HuH-7.5 (cell line): ENCODE data around the gene MEF2C.

Experiments used
- DNase-seq: peaks from one replicate; pipeline ENCODE4 v3.0.0; 2011; ENCODE audit warnings: low spot score

MEF2C gene

DNA sequence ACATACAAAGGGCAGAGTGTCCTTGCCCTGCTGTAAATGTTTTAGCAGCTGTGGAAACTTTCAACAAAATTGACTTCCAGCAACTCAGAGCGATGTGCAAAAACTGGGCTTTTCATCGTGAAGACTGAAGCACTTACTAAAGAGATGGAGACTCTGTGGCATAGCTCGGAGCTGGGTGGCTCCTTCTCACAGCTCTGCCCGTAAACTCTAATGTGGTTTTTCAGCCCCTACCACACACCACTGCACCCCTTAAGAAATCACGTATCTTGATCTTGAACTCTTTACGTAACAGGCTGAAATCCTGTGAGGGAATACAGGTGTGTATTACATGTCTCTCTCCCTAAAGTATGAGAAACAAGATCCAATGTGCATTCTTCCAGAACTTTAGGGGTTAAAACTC, 124.4 kb downstream of the MEF2C start:
- DNase-seq: no peak

DNA sequence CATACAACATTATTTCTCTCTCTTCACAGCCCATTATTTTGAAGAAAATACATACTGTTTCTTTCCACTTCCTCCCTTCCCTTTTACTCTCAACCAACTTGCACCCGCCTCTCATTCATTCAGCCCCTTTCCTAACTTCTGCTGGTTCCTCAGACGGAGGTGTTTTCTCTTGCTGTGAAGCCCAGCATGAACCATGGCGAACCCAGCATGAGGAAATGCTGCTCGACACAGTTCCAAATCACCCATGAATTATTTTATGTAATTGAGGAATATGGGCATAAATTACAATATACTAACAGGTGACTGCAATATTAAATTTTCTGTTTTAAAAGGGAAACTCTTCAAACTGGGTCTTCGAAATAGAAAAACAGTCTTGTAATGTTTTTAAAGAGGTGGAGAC, 124.8 kb downstream of the MEF2C start:
- no peak for DNase-seq

DNA sequence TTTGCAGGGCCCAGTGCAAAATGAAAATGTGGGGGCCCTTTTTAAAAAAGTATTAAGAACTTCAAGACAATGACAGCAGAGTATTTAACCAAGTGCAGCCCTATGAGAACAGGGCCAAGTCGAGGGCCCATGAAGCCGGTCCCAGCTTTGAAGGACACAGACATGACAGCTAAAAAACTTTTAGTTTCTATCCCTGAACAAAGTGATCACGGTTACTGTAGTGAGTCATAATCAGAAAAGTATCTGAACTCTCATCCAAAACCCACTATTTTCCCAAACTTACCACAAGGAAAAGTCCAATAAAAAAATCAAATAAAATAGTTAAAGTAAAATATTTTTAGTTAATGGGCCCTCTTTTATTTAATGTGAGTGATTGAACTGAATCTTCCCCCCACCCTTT, 126.0 kb downstream of the MEF2C start:
- no peak for DNase-seq

DNA sequence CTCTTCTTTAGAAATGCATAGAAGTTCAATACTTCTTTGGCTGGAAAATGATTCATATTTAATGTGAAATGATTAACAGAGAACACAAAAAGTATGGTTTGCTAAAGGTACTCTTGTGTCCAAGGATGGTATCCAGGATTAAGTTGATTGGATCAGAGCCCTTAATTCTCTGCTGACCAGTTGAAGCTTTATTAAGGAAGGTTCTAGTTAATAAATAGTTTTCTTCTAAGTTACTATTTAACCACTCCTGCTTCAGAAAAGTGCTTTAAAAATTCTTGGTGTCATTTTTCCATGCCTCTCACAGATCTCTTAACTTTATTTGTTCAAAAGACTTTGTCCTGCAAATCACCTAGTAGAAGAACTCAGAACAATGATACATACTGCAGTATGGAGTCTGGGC, 134.3 kb downstream of the MEF2C start:
- DNase-seq: no peak

DNA sequence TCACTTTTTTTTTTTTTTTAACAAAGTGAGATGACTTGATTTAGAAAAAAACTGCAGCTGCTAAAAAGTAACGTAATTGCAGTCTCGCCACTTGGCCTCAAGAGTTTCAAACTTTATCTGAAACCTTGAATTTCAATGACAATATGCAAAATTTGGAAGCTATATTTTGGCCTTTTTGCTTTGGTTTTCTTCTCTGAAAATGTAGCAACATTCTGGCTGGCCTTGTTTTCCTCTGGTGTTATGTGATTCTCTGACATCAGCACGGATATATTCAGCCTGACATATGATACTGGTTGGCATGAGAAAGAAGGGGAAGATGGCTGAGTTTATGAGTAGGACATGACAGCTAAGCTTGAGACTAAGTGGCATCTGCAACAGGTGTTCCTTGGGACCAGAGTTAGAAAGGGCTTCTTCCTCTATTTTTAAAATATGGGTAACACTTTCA, 136.5 kb downstream of the MEF2C start:
- no peak for DNase-seq

DNA sequence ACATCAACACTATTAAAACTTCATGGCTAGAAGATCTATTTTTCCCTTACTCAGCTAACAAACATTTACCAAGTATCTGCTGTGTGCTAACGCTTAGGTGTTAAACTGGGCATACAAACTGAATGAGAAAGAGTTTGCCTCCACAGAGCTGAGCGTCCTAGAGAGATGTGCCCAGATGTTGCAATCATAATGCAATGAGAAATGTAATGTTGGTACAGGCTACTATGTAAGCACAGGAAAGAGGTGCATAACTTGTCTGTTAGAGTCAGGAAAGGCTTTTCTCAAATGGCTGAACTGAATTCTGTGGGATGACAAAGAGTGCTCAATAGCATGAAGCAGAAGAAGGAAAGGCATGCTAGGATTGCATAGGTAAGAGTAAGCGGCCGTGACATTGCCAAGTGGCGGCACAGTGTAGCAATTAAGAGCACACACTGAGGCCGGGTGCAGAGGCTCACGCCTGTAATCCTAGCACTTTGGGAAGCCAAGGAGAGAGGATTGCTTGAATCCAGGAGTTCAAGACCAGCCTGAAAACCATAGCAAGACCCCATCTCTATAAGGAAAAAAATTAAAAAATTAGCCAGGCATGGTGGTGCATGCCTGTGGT, 137.8 kb downstream of the MEF2C start:
- DNase-seq: peak; percentile 7

DNA sequence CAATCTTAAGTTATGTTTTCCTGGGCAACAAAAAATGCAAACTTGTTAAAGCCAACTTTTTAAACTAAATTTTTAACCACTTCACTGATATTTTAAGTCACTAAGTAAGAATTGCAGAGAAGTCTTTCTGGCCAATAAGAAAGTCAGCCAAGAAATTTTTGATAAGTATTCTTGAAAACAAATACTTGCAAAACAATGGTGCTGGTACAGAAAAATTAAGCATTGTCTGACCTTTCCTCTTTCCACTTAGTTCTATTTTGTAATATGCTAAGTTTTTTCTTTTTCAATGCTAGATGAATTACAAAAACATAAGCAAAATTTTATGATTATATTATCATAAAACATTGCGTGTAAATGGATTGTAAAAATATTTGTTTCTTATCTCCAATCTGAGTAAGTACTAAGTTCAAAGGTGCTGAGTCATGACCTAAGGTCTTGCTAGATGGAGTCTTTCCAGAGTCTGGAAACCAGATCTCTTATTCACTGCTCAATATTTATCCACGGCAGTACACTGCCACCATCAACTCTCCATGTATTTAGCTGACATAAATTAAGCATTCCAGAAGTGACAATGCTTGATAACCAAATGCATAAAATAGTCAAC, 139.7 kb downstream of the MEF2C start:
- DNase-seq: no peak

DNA sequence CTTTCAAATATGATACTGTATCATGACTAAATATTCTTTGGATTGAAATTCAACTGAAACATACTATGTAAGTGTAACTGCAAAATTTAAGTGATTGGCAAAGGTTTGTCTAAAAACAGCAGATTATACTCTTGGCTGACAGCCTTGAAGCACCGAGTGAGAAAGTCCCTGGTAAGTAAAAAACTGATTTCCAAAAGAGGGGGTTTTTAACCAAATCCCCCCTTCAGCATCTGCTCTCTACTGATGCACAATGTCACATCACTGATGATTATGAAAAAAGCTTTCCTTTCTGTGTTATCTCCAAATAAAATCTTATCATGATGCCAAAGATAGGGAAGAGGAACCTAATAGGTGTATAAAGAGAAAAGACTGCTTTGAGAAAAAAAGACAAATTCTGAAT, 141.0 kb downstream of the MEF2C start:
- no peak for DNase-seq

DNA sequence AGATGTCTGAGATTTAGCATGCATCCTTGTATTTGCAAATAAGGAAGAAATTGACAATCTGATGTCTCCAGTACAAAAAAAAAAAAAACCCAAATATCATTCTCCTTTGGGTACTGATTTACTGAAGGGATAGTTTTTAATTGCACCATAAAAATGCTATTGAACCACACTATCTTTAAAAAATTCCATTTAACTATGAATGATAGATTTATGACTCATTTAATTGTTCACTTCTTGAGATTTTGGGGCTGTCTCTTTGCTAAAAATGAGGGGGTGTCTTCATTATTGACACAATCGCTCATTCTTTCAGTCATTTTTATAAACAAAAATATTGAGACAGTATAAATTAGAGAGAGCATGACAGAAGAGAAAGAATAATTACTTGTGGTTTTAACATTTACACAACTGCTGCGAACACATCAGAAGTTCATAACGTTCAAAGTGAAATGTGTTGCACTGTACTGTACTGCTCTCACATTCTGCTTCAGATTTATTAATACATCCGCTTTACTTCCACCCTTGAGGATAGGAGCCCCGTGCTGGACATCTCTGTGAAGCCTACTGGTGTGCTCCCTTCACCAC, 142.3 kb downstream of the MEF2C start:
- DNase-seq: no peak

DNA sequence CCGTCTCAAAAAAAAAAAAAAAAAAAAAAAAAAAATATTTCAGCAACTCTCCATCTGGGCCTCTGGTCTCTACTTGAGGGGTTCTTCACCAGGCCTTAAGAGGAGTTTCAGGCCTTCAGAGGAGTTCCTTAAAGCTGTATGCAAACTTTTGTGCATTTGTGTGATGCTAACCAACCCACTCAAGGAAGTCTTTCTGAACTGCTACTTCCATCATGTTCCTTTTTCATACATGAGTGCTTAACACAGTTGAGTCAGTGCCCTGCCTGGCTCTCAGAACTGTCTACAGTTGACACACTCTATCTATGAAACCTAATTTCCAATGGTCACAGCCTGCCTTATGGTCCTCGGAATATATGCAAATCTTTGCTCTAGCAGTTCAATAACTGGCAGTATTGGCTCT, 146.5 kb downstream of the MEF2C start:
- no peak for DNase-seq

DNA sequence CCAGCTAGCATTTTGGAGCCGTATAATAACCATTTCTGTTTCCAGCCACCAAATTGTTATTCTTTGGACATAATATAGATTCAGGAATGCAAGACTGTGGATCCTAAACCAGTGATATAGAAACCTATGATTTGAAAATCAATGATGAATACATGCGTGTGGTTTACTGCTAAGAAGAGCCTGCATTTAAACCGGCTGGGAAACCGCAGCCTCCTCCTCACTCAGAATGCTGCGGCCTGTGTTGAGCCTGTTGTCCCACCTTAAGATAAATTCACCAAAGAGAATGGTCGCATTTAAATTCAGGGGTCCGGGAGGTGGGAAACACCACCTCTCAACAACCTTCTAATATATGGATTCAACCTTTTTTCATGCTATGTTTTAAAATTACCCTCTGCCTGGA, 148.0 kb downstream of the MEF2C start:
- DNase-seq: no peak

DNA sequence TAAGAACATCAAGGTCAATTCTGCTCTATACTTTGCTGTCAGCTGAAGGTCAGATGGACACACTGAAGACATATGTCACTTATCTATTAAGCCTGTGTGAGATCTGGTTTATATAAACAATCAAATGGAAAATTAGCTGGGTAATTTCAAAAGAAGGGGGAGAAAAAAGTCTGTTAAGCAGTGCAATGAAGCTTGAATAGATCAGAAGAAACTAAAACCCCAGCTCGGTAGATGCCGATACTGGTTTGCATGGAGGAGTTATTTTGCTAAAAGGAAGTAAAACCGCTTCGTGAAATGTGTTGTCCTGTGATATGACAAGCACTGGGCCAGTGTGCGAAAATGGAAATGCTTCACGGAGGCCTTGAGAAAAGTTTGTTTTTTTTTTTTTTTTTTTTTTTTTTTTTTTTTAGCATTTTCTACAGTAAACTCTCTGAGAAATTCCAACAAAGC, 148.8 kb downstream of the MEF2C start:
- DNase-seq: no peak

DNA sequence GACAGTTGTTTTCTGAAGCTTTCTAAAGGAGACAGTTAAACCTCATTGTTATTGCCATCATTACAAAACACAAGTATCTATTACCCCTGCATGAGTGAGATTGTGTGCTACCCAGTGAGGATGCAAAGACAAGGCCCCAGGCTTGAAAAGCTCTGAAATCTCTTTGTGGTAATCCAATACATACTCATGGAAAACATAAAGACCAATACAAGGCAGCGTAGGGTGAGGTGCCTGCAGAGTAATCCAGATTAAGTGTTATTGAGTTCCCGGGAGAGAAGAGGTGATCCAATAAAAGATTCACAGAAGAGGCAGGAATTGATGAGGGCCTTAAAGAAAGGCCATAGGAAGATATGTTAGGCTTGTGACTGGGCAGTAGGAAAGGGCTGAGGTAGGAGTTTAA, 150.1 kb downstream of the MEF2C start:
- DNase-seq: no peak

DNA sequence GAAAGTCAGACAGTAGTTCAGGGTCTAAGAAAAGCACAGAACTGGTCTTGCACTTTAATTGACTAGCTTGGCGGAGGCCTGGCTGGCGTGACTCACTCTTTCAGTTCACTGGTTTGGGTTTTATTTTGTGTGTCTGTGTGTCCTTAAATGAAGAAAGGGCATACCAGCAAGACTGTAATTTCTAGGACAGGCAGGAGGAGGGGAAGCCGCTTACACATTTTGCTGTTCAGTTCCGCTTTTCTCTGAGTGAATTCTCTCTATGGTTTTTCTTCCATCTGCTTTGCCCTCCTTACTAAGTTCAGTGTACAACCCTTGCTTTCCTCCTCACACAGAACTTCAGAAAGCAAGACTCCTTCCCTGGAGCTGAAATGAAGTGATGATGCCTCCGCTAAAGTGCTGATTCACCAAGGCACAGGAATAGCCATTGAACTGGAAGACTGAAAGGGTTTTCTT, 150.8 kb downstream of the MEF2C start:
- DNase-seq: no peak

DNA sequence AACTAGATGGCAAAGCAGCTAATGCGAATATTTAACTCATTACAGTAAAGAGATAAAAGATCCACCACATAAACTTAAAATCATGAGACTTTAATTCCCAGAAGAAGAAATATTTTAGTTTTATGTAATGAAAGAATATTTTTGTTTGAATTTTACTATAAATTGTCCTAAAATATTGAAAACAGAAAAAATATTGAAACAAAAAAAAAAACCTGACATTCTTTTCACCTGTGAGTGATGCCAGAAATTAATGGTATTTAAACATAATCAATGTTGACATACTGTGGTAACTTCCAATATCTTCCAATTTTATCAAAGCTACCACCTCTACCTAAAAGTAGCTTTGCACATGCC, 153.2 kb downstream of the MEF2C start:
- no peak for DNase-seq

DNA sequence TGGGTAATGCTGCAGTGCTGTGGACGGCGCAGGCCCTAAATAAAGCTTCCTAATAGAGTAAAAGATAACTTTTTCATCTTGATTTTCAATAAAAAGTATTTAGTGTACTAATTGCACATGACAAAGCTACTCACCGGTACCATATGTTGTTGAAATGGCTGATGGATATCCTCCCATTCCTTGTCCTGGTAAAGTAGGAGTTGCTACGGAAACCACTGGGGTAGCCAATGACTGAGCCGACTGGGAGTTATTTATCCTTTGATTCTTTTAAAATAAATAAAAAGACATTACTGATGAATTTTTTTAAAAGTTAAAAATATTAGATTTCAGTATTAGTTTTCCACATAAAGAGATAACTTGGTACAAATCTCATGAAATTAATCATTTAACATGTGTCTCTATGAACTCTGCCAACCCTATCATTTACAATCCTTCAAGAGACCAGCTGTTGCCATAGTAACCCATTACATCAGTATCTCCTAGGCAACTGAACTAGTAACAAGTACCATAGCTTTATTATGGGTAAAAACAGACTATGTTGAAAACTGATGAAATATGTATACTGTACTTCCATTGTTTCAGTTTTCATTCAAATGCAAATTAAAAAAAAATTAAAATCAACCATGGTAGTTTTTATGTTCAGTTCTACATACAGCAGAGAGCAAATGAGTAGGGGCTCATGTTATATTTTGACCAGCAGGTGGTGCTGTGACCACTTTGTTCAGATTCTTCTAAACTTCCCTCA, 153.7 kb downstream of the MEF2C start:
- peak; percentile 23 for DNase-seq

DNA sequence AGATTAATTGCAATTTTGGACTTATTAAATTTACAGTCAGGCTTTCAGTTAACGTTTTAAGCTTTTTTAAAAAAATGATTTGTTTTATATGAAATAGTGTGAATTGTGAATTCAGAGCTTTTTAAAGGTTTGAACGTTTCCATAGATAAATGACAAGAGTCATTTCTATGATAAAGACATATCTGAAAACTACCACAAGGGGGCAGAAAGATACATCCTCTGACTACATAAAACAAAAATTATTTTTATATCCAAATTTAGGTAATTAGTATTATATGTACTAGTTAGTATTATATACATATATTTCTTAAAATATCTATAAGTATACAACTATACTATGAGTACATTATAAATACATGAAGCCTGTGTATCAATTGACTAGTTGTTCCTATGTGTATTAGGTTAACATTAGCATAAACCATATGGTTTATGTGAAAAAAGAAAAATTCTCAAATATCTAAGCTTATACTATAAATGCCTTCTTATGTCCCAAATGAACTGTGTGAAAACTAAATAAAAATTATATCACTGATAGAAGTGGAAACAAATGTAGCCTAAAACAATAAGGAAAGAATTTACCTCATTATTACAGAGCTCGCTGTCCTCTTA, 155.2 kb downstream of the MEF2C start:
- no peak for DNase-seq

DNA sequence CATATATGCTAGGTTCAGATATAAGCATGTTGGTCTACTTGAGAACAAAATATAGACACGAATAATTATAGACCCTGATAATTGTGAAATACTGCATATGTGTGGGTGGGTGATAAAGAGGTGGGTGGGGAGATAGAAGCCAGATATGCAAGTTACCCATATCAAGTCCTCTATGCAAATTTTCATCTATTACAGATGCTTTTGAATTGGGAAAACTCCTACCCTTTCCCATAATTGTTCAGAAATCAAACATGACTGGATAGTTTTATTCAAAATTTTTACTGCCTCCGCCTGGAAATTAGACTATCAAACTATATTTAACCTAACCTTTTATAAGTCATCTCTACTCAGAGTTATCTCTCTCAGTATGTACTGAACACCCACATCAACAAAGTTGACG, 157.5 kb downstream of the MEF2C start:
- no peak for DNase-seq

DNA sequence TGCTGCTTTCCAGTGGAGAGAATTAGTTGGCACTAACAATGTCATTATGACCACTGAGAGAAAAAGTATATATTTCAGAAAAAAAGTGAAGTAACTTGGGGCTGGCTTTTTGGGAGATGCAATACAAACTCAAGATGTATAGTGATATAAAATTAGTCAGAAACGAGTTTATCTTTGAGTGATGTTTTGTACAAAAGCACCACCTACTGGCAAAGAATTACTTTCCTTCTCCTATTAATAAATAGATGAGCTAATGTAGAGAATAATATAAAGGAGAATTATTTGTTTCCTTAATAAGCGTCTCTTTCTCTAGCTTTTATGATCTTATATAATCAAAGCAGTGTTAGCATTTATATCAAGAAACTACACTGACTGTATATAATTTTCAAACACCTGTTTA, 158.8 kb downstream of the MEF2C start:
- no peak for DNase-seq

DNA sequence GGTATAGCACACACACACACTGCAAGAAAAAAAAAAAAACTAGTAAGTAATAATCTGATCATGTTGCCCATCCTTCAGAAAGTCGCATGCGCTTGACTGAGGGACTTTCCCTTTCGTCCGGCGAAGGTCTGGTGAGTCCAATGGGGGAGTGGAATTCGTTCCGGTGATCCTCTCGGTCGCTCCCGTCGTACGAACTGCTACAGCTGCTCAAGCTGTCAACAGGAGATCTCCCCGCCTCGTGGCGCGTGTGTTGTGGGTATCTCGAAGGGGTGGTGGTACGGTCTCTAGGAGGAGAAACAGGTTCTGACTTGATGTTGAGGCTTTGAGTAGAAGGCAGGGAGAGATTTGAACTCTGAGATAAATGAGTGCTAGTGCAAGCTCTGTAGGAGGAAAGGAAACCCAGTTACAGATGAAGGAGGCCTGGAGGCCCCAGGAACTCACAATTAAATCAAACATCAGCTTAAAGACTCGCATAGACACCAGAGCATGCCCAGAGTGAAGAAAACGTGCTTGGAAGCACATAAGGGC, 160.4 kb downstream of the MEF2C start:
- no peak for DNase-seq

DNA sequence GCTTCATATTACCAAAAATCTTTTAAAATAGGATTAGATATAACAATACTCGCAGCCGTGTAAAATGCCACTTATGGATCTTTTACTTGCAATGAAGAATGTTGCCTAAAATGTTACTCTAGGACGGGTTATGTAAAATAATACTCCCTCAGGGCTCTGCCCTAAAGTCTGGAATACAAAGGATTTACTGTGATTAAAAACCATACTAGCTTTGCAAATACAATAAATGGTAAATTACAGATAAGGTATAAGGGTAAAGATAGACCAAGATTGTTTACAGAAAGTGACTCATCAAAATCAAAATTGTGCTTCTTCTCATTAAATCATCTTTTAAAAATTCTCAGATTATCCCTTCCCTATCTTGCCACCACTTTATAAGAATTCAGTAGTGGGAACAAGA, 163.6 kb downstream of the MEF2C start:
- no peak for DNase-seq

DNA sequence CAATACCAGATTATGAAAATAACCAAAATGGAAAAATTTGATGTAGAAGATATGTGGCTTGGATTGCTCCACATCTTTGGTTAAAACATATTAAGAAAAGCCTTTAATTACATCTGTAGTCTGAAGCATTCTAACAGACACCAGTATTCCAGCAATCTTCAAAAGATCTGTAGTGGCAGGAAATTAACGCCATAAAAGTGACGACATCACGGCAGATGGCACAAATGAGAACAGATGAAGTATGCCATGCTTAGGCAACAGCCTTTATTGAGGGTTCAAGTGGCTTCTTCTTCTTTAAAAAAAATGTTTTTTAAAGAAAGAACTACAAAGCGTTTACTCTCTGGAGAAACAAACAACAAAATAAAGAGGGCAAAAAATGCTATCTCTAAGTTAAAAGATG, 164.2 kb downstream of the MEF2C start:
- no peak for DNase-seq

DNA sequence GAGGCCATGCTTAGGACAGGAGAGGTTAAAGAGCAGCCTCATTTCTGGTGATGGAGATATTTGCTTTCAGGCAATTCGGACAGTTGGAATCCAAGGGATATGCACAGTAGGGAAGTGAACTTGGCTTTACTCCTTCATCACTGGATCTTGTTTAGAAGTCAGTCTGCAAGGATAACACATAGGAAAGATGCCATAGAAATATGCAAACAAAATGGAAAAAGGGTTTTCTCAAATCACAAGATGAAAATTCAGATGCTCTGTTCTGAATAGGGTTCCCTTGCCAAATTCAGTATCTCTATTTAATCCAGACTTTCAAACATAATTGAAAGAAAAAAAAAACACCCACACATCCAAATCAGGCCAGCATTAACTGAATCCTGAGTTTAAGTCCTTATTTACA, 166.9 kb downstream of the MEF2C start:
- DNase-seq: no peak
